22Rv1 (cell line): ENCODE measurements around the gene CDK14.

ENCODE experiments used
- H3K27ac ChIP-seq: fragments of 450-650 bp; 2 replicates; pipeline ENCODE4 v1.5.1; 2017
- ZFX ChIP-seq: fragments of 450-650 bp; IDR thresholded peaks from 2 replicates; pipeline ENCODE4 v1.6.1; 2017; ENCODE audit warnings: antibody characterized with exemption, borderline replicate concordance
- TF ChIP-seq, protein P1 (sequence below): fragments of 450-650 bp; IDR thresholded peaks from 2 replicates; pipeline ENCODE4 v1.5.1; 2017; ENCODE audit warnings: mild to moderate bottlenecking

Gene CDK14

DNA sequence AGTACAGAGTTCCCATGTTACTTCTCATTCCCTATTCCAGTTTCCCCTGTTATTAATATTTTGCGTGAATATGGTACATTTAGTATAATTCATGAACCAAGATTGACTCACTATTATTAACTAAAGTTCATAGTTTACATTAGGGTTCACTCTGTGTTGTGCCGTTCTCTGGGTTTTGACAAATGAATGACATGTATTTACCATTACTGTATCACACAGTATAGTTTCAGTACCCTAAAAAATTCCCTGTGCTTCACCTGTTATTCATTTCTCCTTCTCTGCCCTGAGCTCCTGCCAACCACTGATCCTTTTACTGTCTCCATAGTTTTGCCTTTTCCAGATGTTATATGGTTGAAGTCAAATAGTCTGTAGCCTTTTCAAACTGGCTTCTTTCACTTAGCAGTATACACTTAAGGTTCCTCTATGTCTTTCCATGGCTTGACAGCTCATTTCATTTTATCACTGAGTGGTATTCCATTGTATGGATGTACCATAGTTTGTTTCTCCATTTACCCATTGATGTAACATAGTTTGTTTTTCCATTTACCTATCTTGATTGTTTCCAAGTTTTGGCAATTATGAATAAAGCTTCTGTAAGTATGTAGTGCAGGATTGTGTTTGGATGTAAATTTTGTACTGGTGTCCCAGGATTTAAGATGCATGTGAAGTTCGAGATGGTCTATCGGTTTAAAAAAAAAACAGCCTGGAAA lies 58.8 kb downstream of the CDK14 start:
- TF ChIP-seq, protein P1, sequence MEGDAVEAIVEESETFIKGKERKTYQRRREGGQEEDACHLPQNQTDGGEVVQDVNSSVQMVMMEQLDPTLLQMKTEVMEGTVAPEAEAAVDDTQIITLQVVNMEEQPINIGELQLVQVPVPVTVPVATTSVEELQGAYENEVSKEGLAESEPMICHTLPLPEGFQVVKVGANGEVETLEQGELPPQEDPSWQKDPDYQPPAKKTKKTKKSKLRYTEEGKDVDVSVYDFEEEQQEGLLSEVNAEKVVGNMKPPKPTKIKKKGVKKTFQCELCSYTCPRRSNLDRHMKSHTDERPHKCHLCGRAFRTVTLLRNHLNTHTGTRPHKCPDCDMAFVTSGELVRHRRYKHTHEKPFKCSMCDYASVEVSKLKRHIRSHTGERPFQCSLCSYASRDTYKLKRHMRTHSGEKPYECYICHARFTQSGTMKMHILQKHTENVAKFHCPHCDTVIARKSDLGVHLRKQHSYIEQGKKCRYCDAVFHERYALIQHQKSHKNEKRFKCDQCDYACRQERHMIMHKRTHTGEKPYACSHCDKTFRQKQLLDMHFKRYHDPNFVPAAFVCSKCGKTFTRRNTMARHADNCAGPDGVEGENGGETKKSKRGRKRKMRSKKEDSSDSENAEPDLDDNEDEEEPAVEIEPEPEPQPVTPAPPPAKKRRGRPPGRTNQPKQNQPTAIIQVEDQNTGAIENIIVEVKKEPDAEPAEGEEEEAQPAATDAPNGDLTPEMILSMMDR: no peak
- no peak for TF ChIP-seq ZFX
- no peak overlapping the region for H3K27ac ChIP-seq

GRCh38 chr7:90655566-90655965 lies 59.4 kb downstream of the CDK14 start:
- TF ChIP-seq, protein P1: no peak
- no peak for TF ChIP-seq ZFX
- H3K27ac ChIP-seq: no peak overlapping the region

DNA sequence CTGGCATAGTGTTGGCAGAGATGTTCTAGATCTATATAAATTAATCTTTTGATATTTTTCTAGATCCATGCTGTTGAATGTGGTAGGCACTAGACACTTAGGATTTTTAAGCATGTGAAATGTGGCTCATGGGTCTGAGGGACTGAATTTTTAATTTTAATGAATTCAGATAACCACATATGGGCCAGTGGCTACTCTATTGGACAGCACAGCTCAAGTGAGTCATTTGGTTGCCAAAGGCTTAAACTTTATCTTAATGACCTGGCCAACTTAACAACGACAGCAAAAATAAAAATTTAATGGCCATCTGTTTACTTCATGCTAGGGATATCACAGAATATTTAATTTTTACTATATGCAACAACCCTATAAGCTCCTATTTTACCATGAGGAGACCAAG lies 61.4 kb downstream of the CDK14 start:
- no peak for TF ChIP-seq ZFX
- TF ChIP-seq, protein P1: no peak

GRCh38 chr7:90660100-90660499 lies 64.0 kb downstream of the CDK14 start:
- no peak overlapping the region for H3K27ac ChIP-seq
- TF ChIP-seq ZFX: no peak
- TF ChIP-seq, protein P1: no peak

More for the DNA sequence above, 61.4 kb downstream of the CDK14 start:
- no peak overlapping the region for H3K27ac ChIP-seq

GRCh38 chr7:90660819-90661218 lies 64.7 kb downstream of the CDK14 start:
- no peak for TF ChIP-seq ZFX
- TF ChIP-seq, protein P1: no peak
- no peak overlapping the region for H3K27ac ChIP-seq

- H3K27ac ChIP-seq: no peak overlapping the region
Measured at GRCh38 chr7:90661290-90662151, 65.4 kb downstream of the CDK14 start.

More at GRCh38 chr7:90661290-90662151, 65.4 kb downstream of the CDK14 start:
- TF ChIP-seq, protein P1: no peak
- TF ChIP-seq ZFX: no peak
